HG03039 (cell line): Measurements from ENCODE around the gene AMPD2.
A peak's percentile ranks its signal among the peaks of the same experiment; 100 is the strongest.

Experiments used
- ATAC-seq: cut with Tn5 transposase; IDR thresholded peaks from one replicate; pipeline ENCODE4 v1.9.1; 2021; ENCODE audit warnings: mild to moderate bottlenecking, moderate library complexity; ENCODE audit not compliant: unreplicated experiment

AMPD2 gene

DNA sequence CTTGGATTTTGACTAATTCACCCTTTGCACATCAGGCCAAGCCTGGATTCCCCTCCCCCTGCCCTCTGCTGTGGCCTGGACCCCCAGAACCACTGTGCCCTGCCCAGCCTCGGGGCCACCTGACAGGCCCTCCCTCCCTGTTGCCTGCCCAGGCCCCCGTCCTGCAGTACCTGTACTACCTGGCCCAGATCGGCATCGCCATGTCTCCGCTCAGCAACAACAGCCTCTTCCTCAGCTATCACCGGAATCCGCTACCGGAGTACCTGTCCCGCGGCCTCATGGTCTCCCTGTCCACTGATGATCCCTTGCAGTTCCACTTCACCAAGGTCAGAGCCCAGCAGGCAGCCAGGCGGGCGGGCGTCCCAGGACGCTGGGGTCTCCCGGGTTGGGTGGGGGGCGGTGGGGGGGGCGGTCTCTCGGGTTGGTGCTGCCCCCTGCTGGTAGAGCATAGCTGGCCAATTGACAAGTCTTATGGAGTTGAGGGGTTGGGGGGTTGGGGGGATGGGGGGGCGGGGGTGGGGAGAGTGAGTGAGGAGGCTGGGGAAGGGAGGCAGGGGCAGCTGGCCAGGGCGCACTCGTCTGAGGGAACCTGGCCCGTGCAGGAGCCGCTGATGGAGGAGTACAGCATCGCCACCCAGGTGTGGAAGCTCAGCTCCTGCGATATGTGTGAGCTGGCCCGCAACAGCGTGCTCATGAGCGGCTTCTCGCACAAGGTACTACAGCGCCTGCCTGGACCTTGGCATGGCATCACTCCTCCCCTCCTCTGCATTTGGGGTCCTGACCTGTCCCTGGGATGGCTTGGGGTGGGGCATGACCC lies 10.7 kb downstream of the AMPD2 start:
- ATAC-seq, result no peak

DNA sequence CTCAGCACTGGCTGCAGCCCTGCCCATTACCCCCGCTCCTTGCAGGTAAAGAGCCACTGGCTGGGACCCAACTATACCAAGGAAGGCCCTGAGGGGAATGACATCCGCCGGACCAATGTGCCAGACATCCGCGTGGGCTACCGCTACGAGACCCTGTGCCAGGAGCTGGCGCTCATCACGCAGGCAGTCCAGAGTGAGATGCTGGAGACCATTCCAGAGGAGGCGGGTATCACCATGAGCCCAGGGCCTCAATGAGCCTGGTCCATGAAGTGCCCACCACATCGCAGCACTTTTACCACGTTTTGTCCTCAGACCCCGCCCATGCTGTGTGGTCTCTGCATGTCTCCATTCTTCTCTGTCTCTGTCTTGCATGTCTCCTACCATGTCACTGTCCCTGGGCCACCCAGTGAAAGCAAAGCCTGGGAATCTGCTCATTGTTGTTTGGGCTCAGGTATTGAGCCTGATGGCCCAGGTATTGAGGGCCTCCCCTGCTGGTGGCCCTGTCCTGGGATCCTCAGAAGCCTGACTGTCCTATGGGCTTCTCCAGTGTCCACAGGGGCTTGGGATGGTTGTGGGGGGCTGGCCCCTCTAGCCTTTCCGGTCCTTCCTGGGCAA lies 11.4 kb downstream of the AMPD2 start:
- ATAC-seq, result no peak

DNA sequence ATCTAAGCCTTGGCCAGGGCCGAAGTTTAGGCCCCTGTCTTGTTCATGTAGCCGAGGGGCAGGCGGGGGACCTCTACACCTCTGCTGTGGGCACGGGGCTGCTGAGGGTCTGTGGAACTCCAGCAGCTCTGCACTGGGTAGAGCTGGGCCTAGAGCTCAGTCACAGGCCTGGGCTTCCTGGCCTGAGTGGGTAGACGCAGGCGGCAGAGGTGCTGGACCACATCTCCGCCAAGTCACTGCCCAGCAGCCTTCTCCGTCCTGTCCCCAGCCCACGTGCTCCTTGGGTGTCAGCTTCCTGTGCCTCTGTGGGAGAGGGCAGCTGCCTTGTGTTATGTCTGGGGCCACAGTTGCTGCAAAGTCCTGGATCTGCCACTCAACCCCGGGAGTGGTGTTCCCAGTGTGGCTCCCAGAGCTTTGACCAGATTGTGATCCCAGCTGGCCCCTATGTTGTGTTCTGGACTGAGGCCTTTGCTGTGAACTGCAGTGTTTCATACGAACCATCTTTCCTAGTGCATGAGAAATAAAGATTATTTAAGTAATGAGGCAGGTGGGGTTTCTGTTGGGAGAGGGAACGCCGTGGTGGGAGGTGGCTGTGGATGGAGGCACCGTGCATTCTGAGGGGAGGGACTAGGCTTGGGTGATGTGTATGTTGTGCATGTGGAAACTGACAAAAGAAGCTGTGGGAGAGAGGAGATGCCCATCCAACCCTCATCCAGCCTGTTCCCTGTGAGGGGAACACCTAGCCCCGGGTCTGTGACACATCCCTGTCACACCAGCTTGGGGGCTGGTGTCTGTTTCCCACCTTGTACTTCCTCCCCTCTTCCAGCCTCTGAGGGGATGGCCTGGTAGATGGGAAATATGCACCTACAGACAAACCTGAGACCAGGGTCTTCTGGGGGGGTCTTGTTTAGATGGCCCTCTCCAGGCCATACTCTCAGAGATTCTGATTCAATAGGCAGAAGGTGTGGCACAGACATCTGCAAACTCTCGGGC lies 12.2 kb downstream of the AMPD2 start:
- no peak for ATAC-seq

DNA sequence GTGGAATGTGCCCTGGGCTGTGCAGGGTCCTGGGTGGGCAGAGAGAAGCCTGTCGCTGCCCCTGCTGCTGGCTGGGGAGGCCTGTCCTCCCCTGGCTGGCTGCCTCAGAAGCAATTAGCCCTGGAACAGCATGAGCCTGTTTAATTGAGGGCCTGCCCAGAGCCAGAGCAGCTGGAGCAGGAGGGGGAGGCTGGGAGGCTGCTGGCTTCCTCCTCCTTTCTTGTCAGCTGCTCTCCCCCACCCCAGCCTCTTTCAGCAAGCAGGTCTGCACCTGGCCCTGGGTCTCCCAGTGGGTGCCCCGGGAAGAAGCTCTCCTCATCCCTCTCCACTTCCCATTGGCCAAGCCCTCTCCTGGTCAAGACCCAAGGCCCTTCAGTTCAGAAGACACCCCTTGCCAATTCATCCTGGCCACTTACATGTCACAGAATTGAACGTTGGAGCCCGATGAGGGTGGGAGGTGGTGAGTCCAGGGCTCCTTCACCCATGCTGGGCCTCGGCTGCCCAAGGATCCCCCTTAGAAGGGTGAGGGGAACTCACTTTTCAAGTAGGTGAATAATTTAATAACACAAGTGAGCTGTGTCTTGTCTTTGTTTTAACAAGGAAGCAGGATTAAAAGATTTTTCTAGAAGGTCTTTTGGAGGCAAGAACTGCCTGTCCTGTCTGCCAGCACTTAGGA lies 13.2 kb downstream of the AMPD2 start:
- no peak for ATAC-seq

DNA sequence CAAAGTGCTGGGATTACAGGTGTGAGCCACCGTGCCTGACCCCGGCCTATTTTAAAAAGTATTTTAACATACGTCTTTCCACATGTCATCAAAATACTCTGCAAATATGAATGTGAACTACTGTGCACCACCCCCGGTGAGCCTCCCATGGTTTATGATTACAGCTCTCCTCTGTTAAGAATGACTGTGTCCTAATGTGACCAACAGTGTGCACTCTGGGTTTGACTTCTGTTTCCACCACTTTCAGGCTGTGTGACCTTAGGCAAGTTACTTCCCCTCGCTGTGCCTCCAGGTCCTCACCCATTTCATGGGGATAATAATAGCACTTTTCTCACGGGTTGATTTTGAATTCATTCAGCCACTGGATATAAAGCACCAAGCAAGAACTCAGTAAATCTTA lies 14.7 kb downstream of the AMPD2 start:
- ATAC-seq, result no peak

DNA sequence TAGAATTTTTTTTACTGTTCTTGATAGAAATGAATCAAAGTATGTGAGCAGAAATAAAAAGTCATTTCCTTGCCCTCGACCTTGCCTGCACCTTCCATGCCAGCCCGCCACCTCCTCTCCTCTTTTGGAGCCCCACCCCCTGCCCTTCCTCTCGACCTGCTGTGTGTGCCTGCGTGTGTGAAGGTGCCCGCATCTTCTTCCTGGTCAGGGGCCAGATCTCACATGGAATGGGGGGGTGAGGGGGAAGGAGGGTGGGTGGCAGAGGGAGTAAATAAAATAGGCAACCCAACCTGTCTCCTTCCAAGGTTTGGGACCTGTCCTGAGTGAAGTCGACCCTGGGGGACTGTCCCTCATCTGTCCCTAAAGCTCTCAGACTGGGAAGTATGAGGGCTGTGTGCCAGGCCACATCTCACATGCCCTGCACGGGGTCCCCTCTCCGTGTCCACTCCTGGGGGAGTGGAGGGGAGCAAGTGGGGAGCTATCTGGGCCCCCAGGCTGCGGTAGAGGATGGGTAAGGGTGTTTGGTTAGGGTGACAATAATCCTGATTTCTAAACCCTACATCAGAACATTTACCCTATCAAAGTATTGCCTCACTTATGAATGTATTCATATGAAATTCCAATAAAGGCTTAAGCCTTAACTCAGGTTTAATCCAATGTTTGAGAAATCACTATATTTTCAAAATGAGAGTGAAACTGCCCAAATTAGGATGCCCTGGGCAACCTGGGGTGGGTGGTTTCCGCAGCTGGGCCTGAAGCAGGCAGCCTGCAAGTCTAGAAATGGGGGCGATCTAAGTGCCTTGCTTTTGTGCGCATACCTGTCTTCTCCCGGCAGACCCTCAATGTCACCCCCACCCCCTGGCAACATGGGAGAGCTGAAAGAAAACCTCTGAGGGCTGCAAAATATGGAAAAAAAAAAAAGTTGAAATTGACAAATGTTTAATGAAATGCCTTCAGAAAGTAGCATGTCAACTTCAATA lies 15.4 kb downstream of the AMPD2 start:
- no peak for ATAC-seq

DNA sequence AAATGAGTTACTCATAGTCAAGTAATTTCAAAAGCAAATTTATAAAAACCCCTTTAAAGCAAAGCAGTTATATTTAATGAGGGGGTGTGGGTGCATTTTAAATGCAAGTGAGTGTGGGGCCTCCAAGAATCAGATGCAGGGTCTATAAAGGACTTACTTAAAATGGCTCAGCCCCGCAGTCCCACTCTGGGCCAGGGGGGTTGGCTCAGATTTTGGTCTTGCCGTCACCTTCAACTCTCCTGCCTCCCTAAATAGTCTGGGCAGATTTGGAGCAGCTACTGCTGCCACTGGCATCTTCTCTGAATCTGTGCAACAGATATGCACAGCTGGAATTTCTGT lies 16.2 kb downstream of the AMPD2 start:
- ATAC-seq, result no peak

DNA sequence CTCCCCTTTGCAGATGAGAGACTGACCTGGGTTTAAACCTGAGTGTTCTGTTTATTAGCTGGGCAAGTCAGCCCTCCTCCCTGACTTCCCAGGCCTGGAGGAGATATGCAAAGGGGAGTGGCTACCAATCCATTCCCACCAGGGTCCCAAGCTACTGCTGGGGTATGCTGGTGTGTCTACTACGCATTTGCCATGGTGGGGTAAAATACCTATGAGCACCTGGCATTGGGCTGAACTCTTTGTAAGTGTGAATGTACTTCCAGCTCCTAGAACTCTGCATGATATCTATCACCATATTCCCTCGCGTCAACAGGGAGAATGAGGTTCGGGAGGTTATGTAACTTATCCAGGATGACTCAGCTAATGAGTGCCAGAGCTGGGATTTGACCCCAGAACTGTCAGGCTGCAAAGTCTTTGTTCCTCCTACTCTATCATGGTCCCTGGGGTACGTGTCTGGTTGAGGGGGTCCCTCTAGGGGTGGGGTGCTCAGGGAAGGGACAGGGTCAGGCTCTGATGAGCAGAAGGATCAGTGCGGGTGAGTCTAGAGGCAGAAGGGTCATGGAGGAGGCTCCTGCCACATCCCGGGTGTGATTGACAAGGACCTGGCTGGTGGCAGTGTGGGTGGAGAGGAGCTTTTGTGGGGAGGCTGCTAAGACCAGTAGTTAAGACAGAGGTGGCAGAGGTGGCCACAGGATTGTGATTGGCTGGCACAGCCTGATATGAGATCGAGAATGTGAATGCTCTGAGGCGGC lies 16.7 kb downstream of the AMPD2 start:
- no peak for ATAC-seq

DNA sequence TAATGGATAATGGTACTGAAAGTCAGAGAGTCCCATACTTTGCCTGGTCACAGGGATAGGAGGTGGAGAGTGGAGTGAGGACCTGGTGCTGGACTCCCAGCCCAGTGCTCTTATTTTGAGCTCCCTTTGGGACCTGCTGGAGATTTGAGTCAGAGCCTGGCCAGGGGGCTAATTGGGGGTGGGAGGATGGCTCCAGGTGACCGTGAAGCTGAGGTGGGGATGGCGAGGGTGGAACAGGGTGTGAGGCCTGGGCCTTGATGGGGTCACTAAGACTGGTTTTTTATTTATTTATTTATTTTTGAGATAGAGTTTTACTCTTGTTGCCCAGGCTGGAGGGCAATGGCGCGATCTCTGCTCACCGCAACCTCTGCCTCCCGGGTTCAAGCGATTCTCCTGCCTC lies 17.8 kb downstream of the AMPD2 start:
- ATAC-seq, result no peak

DNA sequence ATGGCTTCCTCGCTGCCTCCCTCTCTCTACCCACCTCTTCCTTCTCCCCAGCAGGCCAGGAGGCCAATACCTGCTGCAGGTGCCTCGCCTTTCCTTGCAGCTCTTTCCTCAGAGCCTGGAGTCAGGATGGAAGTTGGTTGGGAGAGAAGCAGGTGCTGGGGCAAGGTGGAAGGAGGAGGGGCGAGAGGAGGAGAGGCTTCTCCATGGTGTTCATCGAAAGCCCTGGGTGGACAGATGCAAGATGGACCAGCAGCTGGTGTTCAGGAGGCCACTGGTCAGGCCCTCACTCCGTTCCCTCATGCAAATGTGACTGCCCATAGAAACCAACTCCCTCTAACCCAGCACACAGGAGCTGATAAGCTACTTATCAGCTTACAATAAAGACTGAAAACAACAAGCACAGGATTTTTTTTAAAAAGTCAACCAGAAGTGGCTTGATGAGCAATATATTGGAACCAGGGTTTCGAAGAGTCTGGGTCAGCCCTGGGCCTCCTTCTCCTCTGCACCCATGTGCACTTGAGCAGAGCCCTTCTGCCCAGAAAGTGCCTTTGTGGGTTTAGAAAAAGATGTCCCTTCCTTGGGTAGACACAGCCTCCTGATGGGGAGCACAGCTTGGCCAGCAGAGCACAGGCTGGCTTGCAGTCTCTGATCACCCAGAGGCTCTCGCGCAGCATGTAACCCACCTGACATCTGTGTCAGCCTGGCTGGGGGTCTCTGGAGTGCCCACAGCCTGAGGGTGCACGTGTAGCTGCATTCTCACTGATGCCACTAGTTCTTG lies 19.6 kb downstream of the AMPD2 start:
- no peak for ATAC-seq

DNA sequence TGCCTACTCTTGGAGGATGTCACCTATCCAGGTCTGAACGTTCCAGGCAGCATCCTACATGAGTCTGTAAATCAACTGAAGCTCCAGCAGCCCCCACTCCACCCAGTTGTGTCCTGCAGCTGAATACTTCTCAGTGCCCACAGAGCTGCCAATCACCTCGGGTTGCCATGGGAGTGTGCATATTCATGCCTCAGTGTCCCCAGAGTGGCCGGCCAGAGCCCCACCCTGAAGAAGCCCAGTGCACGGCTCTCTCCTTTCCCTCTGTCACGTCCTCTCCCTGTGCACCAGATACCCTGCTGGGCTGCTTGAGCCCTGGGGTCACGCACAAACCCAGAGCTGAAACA lies 20.2 kb downstream of the AMPD2 start:
- no peak for ATAC-seq

DNA sequence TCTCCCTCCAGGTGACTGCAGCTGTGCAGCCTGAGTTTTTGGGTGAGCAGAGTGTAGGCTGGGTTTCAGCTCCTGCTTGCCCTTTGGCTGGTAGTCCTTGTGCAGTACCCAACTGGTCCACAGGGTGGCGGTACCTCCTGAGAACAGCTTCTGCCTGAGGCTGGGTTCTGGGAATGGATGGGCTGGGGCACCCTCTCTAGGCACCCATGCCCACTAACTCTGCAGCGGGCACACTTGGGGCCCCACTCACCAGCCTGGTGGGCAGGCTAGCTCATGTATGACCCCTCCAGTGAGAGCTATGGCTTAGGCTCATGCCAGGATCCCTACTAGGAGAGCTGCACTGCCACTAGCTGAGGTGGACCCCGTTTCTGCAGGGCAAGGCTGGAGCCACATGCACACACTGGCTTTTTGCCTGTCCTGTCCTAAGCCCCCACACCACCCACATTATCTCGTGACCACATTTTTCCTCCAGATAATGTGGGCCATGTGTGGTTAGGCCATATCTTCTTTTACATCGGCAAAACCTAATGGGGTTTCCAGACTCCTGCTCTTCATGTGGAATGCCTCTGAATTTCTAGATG lies 20.7 kb downstream of the AMPD2 start:
- no peak for ATAC-seq

DNA sequence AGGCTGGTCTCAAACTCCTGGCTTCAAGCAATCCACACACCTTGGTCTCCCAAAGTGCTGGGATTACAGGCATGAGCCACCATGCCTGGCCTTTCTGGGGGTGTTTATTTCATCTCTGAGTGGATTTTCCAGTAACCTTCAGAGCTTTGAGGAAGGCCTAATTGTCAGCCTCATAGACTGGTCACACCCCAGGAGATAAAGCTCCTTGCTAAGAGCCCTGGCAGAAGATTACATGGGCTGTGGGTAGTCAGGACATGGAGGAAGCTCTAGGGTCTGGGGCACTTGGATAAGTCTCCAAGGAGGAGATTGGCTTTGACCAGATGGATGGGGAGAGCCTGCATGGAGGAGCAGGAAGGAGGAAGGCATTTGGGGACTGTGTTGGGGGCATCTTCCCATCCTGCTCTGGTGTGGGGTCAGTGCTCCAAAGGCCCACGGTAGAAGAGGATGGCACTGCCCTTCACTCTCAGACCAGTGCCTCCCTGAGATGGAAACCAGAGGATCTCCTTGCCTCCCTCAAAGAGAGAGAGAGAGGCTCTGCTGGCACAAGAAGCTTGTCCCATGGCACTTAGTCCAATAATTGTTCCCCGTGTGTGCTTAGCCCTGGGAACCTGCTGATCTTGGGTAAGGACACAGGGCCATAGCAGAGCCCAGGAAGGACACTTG lies 21.6 kb downstream of the AMPD2 start:
- ATAC-seq, result no peak

DNA sequence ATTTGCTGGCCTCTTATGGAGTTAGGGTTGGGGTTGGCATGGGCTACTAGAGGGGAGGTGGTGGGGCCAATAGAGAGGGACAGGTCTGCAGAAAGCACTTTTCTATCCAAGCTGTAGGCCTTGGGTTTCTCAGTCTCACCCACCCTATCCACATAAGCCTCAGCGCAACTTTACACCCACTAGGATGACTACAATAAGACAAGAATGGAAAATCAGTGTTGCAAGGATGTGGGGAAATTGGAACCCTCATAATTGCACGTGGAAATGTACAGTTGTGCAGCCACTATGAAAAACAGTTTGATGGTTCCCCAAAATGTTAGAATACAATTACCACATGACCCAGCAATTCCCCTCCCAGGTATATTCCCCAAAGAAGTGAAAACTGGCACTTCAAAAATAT lies 22.2 kb downstream of the AMPD2 start:
- ATAC-seq, result no peak

DNA sequence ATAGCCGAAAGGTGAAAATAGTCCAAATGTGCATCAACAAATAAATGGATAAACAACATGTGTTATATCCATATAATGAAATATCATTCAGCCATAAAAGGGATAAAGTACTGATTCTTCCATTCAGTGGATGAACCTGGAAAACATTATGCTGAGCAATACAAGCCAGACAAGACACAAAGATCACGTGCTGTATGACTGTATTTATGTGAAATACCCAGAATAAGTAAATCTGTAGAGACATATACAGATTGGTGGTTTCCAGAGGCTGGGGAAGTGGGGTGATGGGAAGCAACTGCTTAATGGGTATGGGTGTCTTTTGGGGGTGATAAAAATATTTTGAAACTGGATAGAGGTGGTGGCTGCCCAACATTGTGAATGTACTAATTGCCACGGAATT lies 23.0 kb downstream of the AMPD2 start:
- ATAC-seq, result no peak

DNA sequence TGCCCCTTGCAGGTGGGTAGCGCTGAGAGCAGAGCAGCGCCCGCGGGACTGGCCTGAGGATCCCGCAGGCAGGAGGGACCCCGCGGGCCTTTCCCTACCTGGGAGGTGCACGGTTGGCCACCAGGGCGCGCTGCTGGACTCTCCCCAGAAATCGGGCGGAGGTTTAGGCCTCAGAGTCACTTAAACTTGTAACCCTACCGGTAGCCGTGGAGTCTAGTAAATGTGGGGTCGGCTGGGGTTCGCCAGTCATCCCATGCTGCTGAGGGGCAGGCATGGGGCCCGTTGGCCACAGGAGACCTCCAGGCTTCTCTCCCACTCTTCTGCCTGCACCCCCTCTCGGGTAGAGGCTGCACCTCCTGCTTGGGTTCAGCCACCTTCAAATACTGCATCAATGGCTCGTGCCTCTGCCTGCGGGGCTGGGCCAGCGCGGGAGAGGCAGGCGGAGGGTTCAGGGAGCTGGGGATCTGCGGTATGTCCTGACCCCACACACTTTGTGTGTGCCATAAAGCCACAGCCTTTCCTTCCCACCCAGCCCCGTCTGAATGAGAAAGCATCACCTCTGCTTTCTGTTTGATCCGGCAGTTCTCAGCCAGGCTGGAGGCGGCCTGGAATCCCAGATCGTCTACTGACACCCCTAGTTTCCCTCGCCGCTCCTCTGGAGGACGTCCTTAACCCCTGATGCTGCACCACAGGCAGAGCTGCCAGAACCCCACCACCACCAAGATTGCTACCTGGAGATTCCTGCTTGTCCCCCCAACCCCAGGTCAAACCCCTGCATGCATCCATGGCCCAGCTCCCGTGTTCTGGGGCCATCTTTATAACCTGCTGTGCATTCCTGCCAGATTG lies 24.0 kb downstream of the AMPD2 start:
- peak; percentile 83 for ATAC-seq

DNA sequence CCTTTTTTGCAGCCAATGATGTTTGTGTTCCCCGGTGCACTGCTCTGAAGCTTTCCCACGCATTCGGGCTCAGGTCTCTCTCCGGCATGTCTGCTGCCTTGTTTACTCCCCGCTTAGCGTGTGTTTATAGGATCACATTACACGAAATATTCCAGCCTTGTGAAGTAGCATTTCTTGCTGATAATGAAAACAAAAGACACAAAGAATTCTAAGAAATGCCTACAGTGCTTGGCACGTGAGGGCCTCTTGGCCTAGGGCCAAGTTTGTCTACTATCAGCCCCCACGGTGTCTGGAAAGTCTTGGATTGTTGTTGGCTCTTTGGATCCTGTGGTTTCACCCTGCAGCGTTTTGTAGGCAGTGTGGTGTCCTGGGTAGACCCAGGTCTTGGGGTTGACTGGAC lies 25.0 kb downstream of the AMPD2 start:
- ATAC-seq, result no peak
